Stimulated activated CD4-positive, alpha-beta T cell treated with anti-CD3 and anti-CD28 coated beads, Interleukin-1b, Interleukin-23, amount 100 ng/mL, for 24 hours (primary cell): Measurements from ENCODE around the gene ARHGAP22.

Experiments
- DNase-seq, 4 experiments: peaks; one replicate each; pipeline ENCODE4 v3.0.0-alpha.2; 2020; ENCODE audit warnings: low read depth in 4 of 4, low spot score in 1 of 4

The ARHGAP22 gene

DNA sequence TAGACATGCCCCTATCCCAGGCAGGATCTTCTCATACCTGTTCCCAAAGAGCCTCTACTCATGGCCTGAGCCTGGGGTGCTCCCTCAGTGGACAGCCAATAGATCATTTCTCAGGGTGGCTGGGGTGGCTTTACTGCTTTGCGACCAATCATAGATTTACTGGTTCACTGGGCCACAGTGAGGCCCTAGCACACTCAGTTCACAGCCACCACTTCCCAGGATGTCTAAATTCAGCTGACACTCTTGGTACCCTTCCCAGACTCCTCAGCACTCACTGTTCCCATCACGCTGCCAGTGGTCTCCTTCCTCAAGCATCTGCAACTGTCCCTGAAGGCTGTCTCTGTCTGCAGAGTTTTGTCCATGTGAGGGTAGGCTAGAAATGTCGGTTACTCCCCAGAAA, 50.6 kb downstream of the ARHGAP22 start:
- DNase-seq: no peak

DNA sequence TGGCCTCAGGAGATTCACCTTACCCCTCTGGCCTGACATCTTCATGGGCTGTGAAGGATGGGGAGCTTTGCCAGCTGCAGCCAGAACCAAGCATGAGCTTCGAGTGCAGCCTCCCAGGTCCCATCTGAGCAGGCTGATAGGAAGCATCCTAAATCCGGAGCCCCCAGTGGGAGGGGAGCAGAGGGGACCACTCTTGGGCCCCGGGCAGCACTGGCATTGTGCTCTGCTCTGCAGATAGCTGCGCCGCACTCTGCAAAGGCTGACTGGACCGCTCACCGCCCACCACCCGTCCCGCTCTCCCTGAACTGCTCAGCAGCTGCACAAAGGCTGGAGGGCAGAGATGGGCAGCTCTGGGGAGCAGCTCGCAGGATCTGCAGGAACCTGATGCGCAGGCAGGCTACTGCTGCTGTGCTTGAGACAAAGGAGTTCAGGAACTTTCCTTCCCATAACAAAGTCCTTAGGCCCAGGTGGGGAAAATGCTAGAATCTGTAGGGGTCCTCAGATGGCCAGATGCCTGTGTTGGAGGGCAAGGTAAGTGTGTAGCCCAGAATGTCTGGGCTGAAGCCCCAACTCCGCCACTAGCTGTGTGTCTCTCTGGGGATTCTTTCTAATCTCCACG, 51.8 kb downstream of the ARHGAP22 start:
- DNase-seq: no peak

DNA sequence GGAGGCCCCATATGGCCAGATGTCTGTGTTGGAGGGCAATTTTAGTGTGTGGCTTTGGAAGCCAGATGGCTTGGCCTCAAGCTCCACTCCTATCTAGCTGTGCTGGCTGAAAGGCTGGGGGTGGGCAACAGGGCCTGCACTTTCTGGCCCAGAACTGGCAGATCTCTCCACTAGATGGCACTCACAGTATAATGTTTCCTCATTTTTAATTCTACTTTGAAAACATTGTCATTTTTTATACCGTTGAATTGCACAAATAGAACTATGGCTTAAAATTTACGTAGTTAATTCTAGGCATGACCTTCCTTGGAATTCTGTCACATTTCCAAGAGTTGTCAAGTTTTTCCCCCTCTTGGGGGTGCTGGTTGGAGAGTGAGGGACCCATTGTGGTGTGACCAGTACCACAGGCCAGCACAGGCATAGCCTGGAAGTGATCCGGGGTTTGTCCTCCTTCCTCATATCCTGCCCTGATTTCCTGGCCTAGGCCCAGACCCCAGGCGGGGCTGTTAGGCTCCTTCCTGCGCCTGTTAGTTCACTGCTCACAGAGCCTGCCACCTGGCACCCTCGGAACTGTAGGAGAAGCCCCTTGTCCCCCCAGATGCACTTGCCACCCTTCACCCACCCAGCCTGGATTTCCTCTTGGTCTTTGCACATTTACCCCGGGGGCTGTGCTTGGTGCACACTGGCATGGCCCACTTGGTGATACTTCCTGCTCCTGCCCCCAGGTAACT, 52.8 kb downstream of the ARHGAP22 start:
- peak in 1 of 4 experiments; percentile 4 for DNase-seq

DNA sequence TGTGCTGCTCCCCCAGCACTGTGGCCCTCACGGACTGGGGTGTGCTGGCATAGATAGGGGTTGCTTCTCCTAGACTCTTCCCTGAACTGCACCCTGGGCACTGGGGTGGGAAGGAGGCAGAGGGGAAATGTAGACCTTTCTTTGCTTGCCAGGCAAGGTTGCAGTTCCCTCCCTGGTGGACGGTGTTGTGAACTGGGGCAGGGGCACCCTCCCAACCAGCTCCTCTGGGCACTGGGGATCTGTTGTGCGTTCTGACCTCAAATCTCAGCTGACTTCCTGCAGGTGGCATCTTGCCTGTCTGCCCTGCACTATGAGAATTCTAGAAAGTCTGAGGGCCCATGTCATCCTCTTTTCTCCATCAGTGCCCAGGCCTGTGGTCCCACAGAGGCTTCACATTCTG, 53.9 kb downstream of the ARHGAP22 start:
- DNase-seq: no peak

DNA sequence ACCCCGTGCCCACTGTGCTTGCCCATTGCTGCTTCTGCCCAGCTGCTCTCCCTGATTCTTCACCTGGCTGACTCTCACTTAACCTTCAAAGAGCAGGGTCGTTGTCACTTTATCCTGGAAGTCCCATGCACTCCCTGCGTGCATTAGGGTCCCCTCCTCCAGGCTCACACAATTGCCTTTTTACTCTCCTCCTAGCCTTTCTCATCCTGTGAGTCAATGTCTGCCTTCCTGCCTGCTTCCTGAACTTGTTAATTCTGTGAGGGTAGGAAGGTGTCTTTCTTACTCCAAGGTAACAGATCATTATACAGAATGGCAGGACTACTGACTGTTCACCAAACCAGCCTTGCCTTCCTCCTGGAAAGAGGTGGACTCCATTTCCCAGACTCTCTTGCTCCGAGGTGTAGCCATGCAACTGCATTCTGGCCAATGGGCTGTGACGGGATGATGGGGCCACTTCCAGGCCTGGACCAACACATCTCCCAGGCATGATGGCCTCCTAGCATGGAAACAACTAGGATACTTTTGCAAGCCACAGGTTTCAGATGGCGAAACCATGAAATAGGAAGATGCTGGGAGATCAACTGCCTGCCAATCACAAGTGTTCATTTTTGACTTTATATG, 54.7 kb downstream of the ARHGAP22 start:
- no peak for DNase-seq

DNA sequence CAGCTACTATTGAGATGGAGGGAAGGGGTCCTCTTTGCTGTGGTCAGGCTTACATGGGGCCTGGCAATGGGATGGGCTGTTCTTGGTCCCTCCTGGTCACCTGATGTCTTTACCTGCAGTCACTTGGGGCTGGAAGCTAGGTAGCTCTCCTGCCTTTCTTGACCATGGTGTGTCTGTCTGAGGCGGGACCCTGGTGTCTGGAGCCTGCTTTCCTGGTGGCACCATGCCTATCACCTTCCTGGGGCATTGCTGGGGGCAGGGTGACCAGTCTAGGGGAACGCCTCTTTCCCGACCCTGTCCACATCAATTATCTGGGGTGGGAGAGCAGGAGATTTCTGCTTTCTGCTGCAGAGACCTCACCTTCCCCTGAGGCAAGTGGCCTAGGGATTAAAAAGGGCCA, 55.6 kb downstream of the ARHGAP22 start:
- no peak for DNase-seq

DNA sequence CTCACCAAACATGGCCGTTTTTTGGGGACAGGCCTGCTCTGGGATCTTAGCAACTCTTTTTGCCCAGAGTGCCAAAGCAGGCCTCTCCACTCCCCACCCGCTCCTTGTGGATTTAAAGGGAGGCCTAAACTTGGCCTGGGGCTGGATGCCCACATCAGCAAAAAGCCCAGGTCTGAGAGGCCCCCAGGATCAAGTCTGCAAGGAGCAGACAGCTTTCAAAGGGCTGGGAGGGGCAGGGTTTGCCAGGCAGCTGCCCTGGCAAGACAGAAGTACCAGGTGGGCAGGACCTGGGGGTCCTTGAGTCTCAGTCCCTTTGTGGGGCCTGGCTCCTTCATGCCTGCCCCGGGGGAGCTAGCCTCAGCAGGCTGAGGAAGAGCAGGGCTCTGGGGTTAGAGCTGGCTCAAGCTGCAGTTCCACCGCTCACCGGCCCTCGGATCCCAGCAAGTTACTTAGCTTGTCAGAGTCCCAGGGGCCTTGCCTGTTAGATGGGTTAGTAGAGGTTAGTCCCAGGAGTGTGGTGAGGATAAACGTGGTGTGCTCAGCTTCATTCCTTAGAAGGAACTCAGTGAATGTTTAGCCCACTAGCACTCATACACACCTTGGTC, 56.2 kb downstream of the ARHGAP22 start:
- no peak for DNase-seq

DNA sequence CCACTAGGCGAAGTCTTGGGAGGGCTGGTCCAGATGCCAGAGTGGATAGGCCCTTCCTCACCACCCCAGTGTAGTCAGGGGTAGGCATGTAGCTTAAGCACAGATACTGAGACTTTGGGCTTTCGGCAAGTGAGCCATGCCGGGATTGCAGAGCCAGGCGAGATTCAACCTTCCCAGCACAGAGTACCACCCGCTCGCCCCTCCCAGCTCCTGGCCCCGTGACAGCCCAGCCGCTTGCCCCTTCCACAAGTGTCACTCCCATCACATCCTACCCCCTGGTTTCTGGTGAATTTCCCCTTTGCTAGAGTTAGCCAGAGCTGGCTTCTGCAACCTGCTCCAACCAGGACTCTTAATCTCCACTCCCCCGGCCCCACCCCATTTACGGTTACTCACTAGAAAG, 56.9 kb downstream of the ARHGAP22 start:
- DNase-seq: no peak

DNA sequence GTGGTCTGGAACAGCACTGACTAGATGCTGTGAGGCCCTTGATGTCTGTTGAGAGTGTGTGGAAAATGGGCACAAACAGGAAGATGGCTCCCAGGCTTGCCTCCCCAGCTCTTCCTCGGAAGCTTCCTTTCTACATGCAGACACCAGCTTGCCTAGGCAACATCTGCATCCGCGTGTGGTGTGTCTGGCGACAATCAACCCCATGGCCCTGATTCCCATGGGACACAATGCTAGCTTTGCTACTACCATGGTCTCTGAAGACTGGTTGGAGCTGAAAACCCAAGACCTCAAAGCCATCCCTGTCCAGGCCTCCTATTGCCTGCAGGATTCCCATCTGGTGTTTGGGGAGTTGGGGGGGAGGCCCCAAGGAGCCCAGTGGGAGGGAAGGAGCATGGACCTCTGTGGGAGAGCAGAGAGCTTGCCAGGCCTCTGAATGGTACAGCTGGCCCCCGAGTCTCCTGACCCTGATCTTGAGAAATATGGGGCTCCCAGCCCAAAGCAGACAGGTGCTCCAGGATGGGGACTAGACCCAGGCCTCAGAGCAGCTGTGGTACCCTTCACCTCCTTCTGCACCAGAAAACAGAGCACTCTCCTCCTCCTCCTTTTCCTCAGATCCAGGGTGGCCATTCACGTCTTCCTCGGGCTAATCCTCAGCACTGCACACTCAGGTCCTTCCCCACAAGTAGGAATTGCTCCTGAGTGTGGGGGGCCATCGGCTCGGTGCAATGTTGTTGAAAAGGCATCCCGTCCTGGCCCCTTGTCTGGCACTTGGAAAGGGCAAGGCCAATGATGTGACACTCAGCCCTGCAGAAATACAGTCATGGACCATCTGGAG, 57.6 kb downstream of the ARHGAP22 start:
- no peak for DNase-seq

DNA sequence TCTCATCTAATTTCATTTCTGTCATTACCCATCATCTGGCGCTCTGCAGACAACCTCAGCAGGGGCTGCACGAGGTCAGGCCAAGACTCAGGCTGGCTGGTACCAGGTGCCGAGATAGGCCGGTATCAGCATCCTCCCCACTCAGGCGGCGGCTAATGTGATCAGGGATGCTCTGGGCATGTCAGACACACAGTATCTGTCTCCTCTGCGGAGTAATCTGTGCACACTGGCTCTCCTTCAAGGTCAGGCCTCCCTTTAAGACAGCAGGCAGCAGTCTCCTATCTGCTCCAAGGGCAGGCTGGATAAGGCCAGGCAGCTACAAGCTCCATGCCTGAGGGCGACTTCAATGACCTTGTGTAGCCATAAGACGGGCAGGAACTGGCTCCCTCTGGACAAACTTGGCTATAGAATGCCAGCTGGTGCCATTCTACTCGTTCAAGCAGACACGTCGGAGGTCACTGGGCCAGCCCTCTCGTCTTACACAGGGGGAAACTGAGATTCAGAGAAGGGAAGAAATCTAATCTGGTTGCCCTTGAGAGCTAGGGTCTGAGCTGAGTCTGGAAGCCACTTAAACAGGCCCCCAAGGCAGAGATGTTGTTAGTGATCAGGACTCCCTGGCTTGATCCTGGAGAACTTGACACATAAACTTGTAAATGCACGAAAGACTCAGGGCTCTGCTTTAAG, 59.3 kb downstream of the ARHGAP22 start:
- DNase-seq: no peak

DNA sequence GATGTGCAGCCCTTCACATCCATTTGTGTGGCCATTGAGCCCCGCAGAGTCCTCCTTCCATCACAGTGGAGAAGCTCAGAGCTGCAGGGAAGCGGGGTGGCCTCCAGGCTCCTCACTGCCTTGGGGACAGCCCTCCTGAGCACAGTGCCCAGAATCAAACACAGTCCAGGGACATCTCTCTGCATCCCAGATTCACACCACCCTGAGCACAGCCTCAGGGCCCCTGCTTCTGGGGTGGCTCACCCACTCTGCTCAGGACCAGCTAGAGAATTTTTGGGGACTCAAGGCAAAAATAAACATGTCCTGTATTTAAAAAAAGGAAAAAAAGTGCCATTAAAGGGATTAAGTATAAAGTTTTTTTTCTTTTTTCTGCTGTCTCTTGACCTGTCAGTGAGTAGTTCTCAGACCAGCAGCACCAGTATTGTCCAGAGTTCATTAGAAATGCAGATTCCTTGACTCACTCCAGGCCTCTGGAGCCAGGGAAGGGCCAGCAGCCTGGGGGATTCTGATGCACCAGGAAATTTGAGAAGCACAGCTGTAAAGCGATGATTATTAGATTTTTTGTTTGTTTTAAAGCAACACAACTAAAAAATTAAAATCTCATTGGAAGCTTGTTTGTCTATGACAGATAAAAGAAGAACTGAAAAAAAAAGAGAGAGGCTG, 61.6 kb downstream of the ARHGAP22 start:
- DNase-seq: no peak

DNA sequence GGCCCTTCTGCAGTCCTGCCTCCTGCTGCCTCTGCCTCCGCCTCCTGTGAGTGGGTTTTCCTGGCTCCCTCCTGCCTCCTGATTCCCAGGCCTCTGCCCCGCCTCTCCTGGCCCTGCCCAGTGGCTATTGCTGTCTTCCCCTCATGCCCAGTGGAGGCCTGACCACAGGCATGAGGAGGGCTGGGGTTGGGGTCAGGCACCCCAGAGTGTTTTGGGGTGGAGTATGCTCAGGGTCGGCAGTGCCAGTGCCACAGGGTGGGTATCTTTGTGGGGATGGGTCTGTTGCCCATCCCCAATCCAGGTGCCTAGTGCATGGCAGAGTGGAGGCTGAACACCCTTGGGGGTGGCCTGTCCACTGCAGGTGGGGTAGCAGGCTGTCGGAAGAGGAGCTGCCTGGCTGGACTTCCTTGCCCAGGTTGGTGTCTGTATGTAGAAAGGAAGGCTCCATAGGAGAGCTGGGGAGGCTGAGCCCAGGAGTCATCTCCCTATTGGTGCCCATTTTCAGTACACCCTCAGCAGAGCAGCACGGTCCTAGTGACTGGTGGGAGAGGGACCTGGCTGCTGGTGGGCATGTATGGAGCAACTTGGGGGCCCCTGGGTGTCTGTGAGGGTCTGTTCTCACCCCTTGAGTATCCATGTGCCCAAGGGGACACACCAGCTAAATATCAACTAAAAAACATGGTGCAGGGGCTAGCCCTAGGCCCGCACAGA, 62.2 kb downstream of the ARHGAP22 start:
- DNase-seq: no peak

DNA sequence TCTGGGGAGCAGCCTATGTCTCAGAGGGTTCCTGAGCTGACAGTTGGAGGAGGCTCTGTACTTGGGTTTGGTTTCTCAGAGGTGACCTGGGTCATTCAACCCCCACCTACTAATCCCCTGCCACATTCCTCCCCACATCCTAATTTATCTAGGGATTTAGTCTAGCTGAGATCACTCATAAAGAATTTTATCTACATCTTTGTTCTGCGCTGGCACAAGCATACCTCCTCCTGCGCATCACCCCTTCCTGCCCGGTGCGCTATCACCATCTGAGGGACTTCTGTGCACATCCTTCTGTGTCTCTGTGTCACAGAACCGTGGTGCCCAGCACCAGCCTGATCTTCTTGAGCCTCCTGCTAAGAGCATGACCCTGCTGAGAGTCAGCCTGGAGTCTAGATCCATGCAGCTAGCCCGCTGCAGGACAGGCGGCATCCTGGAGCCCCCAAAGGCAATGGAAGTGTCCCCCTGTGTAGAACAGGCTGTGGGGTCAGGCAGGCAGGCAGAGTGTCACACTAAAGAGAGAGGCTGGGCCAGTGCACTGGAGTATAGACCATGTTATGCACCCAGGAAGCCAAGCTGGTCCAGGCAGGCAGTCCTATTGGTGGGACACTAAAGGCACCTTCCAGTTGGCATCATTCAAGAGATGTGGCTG, 63.6 kb downstream of the ARHGAP22 start:
- DNase-seq: no peak

DNA sequence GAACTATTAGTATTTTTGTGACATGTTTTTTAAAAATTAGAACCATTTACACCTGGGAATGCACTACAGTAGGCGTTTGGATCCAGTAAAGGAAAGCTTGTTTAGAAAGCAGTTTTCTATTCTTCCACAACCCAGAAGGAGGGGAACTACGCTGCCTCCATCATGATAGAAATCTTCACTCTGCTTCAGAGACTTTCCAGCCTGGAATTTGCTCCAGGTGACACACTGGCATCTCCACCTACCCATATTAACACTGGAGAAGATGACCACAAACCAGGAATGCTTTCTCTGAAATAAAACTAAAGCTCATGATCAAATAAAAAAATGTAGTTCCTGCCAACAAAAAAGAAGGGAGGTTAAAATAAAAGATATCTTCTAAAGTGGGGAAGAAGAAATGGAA, 66.3 kb downstream of the ARHGAP22 start:
- DNase-seq: no peak

DNA sequence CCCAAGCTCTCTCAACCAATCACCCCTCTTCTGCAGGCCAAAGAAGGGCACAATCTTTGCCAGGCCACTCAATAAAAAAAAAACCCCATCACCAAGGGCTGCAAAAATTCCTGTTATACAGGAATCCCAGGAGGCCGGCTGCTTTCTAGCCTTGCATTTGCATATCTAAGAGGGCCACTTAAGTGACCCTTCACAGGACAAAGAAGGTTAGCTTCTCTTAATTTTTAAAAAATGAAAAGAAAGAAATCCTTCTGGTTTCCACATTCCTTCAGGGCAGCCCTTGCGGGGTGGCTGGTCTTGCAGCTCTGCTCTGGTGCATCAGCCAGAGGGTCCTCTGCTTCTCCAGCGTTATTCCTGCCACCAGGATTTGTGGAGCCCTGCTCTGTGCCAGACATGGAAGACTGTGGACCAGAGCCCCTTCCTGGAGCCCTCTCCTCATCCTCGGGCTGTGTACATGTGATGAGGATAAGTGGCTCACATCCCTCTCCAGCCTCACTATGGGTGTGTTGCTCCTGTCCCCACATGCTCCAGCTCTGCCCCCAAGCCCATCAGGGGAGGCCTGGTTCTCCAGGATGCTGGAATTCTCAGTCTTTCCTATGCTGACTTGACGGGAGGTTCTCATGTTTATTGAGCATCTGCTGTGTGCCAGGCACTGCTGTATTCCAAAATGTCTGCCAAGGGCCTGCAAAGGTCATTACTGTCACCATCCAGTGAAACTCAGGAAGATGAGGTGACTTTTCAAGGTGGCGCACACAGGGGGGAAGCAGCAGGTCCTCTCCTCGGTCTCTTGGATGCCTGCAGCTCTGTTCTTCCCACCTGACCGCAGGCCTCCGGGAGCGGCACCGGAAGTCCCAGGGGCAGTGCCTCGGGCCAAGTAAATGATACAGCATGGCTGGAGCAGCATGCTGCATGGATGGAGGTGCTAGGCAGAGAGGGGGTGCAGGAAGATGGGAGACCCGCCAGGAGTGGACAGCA, 67.7 kb downstream of the ARHGAP22 start:
- no peak for DNase-seq

DNA sequence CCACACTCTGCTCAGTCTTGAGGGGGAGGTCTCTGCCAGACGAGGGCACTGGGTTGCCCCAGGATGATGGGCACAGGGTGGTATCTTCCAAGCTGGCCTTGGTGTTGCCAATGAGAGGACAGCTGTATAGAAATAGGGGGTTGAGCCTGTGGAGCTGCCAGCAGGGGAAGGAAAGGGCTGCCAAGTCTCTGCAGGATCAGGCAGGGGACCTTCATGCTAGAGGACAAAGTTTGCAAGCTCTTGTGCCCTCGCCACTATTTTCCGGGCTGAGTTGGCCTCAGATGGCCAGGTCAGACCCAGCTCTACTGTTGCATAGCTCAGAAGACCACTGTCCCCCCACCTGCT, 68.7 kb downstream of the ARHGAP22 start:
- DNase-seq: no peak

DNA sequence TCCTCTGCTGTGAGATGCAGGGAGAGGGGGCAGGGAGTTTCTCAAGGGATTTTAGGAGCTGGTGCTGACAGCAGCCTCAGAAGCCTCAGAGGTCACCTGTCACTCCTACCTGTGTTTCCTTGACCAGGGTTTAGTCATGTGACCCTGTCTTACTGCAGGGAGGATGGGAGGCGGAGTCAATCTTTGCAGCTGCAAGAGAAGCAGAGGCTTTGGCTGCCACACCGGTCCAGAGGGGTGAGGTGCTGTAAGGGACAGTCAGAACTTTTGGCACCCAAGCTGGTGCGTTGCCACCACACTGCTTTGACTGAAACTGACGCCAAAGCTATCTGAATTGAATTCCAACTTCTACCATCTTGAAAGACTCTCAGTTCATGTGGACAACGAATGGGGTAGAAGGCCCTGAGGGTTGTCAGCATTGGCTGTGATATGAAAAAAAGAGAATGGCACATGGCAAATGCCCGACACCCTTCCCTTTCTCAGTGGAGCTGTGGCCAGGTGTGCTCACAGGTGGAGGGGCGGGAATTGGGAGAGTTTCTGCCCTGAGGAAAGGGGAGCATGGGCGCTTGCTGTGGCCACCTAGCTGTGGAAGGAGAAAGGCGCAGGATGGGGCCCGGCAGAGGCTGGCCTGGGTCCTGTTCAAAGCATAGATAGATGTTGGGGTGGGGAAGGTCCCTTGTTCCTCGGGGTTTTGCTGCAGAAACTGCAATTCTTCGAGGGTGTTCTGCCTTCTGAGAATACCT, 69.3 kb downstream of the ARHGAP22 start:
- no peak for DNase-seq
